ENCODE results near the gene SAMHD1.
A peak's percentile ranks its signal among the peaks of the same experiment; 100 is the strongest.
"Not testable (repeated sequence)": the region's sequence is repeated elsewhere in the genome, so short reads cannot be mapped to it uniquely, and the experiment has no call there.

Gene SAMHD1

DNA sequence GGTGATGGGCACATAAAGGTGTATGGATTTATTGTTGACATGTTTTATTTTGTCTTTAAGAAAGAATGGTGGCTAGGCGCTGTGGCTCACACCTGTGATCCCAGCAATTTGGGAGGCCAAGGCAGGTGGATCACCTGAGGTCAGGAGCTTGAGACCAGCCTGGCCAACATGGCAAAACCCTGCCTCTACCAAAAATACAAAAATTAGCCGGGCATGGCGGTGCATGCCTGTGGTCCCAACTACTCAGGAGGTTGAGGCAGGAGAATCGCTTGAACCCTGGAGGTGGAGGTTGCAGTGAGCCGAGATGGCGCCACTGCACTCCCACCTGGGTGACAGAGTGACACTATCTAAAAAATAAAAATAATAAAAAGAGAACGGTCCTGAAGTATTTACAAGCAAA, 45.4 kb downstream of the SAMHD1 start:
- DNase-seq, result not testable (repeated sequence)

DNA sequence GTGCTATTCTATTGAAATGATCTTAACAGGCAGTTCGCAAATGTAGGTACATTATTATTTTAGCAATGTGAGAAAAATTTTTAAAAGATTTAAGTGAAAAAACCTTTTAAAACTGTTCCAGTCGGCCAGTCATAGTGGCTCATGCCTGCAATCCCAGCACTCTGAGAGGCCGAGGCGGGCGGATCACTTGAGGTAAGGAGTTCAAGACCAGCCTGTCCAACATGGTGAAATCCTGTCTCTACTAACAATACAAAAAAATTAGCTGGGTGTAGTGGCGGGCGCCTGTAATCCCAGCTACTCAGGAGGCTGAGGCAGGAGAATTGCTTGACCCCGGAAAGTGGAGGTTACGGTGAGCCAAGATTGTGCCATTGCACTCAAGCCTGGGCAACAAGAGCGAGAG, 45.9 kb downstream of the SAMHD1 start:
- DNase-seq, result not testable (repeated sequence)

DNA sequence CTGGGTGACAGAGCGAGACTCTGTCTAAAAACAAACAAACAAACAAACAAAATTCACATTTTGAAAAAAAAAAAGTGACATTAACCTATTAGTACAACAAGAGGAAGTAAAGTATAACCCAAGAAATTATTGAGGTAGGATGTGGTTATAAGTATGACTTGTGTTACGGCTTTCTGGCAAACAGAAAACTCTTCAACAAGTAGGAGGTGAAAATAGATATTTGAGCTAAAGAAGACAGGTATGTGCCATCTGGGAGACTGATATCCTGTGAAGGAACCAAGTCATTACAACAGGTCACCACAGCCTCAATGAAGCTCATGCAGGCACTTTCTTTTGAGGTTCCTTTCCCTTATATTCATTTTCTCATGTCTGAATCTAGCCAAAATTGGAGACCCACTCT, 46.8 kb downstream of the SAMHD1 start:
- no peak for DNase-seq

DNA sequence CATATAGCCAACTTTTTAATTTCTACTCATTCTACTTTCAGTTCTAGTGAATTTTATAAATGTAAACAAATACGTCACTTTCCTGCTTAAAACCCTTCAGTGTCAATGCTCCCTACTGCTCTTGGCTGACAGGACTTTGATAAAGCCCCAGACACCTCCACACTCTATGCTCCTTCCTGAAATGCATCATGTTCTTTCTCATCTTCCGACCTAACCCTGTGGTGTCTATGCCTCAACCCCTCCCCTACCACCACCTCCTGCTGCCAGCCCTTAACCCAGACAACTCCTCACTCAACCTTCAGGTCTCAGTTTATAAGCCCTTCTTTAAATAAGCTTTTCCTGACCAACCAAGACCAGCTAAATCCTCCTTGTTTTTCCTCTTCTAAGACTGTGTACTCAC, 56.5 kb downstream of the SAMHD1 start:
- DNase-seq, result no peak

DNA sequence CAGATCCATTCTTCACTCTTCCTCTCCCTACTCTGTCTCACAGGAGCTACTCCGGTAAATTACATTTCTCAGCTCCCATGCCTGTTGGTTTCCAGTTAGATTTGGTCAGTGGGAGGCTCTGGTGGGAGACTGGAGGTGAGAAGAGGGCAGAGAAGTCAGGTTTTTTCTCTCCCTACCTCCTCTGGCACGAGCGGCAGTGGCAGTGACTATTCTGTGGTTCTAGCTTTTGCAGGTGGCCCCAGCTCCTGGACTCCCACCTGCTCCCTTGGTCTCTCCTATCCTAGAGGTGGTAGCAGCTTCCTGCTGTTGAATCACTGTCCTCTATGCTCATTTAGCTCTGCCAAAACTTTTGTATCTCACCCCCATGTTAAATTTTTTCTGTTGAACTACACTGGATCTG, 57.7 kb downstream of the SAMHD1 start:
- no peak for DNase-seq

DNA sequence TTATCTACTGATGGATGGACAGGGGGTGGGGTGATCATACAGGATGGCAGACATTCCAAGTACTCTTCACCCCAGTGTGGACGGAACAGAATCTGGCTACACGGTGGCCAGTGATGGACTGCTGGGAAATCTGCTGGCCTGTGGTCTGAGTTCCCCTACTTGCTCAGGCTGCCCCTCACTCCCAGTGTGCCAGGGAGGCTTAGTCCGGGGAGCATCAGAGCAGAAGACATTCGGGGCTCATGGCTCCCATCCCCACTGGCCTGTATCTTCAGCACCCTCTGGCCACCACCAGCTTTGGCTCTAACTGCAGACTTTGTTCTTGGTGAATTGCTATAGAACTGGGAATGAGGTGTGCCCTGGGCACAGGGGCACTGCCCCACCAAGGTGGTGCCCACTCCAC, 60.3 kb downstream of the SAMHD1 start:
- no peak for DNase-seq

DNA sequence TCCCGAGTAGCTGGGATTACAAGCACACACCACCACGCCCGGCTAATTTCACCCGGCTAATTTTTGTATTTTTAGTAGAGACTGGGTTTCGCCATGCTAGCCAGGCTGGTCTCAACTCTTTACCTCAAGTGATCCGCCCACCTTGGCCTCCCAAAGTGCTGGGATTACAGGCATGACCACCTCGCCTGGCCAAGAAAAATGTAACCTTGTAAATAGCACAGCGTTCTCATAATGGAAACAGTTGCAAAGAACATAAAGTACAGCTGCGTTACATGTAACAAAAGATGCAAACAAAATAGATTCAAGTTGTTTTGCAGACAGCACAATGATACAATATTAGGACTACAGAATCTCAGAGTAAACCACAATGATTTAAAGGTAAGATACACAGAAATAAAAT, 60.9 kb downstream of the SAMHD1 start:
- DNase-seq, result no peak

DNA sequence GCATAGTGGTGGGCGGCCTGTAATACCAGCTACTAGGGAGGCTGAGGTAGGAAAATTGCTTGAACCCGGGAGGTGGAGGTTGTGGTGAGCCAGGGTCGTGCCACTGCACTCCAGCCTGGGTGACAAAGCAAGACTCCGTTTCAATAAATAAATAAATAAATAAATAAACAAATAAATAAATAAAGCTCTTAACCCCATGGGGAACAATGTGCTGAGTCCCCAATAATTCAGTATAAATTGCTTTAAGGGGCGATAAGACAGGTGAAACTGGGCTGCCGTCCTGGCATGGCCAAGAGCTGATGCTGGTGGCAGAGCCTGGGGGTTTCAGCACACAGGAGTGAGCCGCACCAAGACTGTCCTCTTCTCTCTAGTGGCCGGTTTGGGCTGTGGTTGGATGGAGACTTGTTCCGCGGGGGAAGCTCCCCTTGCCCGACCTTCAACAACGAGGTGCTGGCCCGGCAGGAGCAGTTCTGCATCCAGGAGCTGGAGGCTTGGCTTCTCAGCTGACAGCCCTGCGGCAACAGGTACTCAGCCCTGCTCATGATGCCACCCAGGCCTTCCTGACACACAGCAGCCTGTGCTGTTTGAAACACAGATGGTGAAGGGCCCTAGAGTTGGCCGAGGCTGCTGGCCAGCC, 62.5 kb downstream of the SAMHD1 start:
- DNase-seq, result no peak

DNA sequence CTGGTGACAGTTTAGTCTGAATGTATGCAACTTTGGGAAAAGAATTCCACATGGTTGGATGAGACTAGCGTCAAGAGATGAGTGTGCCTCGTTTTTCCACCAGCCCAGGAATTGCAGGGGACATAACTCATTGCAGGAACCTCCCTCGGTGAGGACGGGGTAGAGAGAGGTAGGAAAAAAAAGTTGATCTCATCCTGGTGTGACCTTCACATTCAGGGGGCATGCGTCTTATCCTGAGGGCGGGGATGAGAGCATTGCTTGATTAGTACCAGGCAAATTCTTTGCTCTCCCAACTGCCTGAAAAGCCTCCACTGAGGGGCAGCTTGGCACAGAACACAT, 63.8 kb downstream of the SAMHD1 start:
- DNase-seq, result no peak

DNA sequence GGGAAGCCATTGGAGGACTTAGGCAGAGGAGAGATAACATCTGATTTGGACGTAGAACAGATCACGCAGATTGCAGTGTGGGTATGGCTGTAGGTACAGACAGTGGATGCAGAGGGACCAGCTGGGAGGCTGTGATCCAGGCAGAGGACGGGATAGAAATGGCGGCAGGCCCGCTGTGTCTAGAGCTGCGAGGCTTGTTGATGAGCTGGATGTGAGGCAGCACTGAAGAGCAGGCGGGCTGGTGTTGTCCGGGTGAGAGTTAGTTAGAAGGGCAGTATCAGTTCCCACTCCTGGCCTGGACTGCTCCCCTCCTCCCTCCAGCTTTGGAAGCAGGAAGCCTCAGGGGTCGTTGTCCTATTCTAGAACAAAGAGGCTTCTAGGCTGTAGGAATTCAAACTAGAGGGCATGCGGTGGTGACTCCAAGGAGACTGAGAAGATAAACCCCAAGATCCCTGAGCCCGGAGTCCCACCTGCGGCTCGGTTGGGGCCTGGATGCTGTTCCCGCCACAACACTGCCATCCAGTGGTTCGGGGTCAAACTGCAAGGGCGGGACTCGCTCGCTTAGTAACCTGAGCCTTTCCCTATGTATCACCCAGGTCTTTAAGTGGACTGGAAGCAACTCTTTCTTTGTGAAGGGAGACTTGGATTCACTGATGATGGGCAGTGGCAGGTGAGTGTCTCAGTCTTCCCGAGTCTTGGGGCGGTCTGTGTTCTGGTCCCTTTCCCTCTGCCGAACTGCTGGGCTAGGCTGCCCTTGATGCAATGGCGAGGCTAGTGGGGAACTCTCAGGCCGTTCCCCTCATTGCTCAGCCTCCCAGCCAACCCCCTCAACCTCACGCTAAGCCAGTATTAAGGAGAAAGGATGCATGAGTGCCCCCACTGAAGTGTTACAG, 64.4 kb downstream of the SAMHD1 start:
- peak; percentile 89 for DNase-seq

DNA sequence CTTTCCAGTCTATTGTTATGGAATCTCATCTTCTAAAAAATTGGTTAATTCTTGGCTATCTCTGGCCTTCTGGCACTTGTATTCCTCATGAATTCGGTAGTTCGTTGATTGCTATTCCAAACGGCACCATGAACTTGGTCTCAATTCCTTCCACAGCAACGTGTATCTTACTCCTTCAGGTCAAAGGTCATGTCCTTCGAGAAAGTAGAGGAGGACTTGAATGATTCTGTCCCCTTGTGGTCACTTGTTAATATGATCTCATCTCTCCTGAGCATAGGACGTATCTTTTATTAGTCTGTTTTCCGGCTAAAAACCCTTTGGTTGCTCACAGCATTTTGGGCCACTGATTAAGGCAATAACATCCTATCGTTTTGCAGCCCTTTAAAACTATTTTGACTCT, 66.2 kb downstream of the SAMHD1 start:
- DNase-seq, result peak; percentile 31

DNA sequence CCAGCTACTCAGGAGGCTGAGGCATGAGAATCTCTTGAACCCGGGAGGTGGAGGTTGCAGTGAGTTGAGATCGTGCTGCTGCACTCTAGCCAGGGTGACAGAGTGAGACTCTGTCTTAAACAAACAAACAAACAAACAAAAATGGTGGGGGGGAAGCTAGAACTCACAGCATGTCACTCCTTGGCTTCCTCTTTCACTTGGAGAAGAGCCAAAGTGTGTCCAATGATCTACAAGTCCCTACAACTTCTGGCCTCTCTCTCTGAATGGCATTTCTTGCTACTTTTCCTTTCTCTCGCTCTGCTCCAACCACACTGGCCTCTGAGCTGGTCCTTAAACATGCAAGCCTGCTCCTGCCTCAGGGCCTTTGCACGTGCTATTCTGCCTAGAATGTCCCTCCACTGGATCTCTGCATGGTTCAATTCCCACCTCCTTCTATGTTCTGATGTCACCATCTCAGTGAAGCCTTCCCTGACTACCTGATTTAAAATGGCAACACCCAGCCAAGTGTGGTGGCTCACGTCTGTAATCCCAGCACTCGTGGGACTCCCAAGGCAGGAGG, 67.5 kb downstream of the SAMHD1 start:
- peak; percentile 54 for DNase-seq

DNA sequence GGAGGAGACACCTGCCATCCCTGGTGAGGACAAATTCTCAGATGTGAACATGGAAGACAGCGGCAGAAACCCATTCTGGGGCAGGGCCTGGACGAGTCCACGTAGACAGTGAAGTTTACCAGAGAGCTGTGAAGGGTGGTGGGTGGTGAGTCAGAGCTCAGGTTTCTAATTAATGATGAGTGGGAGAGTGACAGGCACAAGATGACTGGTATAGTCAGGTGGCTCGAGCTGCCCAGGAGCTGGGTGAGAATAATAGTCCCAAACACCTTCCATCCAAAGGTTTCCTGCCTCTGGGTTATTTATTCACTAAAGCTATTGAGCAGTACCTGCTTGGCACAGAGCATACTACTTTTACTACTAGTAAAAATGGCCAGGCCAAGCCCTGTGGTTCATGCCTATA, 69.6 kb downstream of the SAMHD1 start:
- no peak for DNase-seq

DNA sequence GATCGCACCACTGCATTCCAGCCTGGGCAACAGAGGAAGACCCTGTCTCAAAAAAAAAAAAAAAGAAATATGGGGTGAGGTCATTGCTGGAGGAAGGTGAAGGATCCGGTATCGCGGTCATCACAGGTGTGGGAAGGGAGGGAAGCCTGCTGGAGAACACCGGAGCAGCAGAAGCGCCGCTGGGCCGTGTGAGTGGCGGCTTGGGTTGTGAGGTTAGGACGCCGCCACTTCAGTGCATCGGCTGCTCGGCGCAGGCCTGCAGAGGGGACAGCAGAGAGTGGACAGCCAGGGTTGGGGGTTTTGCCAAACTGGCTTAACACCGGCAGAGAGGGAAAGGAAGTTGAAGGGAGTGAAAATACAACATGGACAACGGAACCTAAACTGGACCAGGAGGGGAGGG, 70.2 kb downstream of the SAMHD1 start:
- DNase-seq, result no peak

DNA sequence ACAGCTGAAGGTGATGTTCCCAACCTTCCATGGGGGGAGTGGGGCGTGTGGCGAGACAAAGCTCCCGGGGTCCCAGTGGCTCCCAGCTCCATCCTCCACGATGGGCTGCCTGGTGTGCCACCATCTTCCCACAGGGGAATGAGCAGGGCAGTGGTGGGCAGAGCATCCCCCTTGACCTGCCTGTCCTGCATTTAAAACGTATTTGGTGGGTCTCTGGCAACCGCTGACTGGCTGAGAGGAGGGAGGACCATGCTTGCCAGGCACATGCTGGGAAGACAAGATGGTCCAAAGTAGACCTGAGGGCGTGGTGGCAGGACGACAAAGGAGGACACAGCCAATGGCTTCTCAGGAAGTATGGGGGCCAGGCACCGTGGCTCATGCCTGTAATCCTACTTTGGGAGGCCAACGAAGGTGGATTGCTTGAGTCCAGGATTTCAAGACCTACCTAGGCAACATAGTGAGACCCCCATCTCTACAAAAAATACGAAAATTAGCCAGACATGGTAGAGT, 70.7 kb downstream of the SAMHD1 start:
- no peak for DNase-seq

DNA sequence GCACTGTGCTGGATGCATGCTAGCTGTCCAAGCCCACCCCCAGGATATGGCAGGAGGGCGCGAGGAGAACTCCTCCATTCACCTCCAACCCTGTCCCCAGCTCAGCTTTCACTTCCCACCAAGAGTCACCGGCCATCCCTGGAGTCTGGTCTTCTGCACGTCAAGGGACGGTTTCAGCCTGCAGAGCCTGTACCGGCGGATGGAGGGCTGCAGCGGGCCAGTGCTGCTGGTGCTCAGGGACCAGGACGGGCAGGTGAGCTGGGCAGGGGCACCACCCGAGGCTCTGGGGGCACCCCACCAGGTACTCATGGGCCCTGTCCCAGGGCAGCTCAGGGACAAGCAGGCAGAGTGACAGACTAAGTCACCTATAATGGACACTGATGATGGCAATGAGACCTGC, 72.6 kb downstream of the SAMHD1 start:
- DNase-seq, result no peak

DNA sequence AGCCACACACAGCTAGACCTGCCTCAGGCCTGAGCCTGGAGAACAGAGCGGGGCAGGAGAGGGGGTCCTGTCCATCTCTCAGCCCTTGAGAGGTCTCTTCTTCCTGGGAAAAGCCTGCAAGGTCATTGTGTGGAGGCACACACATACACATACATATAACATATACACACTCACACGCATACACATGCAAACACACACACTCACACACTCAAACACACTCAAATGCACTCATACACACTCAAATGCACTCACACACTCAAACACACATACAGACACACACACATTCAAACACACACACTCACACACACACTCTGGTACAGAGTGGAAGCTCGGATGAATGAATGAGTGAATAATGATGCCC, 75.1 kb downstream of the SAMHD1 start:
- no peak for DNase-seq

DNA sequence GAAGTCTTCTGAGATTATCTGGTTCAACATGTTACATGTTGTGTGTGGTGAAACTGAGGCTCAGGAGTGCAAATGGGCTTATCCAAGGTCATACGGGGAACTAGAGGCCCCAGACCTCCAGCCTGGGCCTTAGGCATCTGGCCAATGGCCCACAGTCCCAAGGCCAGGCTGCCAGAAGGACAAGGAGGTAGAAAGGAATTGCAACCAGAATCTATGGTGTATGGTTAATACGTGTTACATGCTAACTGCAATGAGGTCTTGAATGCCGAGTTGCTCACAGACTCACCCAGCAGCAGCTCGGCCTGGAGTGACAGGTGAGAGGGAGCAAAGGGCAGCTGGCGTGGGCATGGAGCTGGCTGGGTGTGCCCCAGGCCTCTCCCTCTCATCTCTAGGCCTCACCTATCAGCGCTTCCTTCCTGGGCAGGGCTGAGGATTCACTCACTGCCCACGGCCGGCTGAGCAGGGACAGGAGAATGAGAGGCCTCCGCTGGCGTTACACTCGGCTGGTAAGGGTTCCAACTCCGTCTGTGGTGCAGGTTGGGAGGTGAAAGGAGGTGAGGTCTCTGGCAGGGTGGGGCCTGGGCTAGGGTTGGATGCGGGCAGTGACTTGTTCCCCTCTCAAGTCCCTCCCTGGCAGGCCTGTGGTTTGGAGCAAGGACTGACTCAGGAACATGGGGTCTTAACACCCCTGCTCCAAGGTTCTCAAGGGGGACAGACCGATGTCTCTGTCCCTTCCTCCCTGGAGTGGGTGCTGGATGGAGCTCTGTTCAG, 75.6 kb downstream of the SAMHD1 start, which contains the start of gene TLDC2:
TSS of gene TLDC2 (plus strand) at position 437 of the 771 bp plus-strand sequence. CDS start at position 474, 37 bp downstream.
- no peak for DNase-seq

DNA sequence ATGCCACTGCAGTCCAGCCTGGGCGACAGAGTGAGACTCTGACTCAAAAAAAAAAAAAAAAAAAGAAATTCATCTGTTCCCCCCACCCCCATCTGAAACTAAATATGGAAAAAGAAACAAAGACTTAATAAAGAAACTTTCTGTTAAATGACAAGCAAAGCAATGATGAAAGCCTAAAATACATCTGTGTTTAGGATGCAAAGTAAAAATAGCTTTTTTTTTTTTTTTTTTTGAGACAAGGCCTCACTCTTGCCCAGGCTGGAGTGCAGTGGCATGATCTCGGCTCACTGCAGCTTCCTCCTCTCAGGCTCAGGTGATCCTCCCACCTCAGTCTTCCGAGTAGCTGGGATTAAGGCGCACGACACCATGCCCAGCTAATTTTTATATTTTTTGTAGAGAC, 76.4 kb downstream of the SAMHD1 start:
- not testable (repeated sequence) for DNase-seq

DNA sequence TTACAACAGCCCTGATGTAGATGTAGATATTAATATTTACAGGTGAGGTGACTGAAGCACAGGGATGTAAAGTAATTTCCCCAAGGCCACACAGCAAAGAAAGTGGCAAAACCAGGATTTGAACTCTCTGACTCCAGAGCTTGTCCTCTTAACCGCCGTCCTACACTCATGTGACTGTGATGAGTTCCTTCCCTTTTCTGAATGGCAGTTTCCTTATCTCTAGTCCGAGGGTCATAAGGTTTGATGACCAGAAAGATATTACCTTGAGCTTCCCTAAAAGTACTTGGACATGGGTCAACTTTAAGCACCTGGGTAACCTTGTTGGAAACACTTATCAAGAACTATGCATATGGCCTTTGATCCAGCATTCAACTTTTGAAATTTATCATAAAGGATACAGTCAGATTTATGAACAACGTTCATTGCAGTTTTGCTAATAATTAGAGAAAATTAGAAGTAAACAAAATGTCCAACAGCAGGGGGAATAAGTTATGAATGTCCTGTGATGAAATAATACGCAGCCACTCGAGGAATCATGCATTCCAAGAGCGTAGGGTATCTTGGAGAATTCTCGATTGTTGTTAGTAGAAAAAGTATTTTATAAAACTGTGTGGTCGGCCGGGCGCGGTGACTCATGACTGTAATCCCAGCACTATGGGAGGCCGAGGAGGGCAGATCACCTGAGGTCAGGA, 77.9 kb downstream of the SAMHD1 start:
- peak; percentile 72 for DNase-seq

DNA sequence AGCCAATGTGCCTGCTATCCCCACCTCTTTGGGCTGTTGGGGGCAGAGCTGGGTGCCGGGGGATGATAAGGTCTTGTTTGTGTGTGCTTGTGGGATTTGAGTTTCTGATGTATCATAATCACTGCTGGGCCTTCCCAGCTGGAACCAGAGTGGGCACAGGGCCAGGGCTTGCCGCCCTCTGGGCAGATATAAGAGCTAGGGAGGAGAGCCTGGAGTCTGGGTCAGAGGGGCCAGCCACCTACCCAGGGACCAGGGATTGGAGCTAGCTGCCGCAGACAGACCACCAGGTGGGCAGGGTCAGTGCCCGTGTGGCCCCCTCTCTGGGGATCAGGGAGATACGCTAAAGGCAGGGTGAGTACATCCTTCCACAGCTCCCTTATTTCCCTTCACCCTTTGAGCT, 78.7 kb downstream of the SAMHD1 start:
- DNase-seq, result peak; percentile 71
